MM.1S (cell line): Measurements from ENCODE around the gene PRKG1.

Source experiments
- EZH2 ChIP-seq: fragments of 300-600 bp; sonication (generic); optimal IDR thresholded peaks from 2 replicates; pipeline ENCODE3; 2017; ENCODE audit warnings: low read depth, mild to moderate bottlenecking, antibody characterized with exemption, low read length, mixed read lengths
- EZH2phosphoT487 ChIP-seq: fragments of 300-600 bp; sonication (generic); IDR thresholded peaks from 2 replicates; pipeline ENCODE4 v1.6.1; 2018; ENCODE audit warnings: antibody characterized with exemption, low read length
- TF ChIP-seq, protein P1 (sequence below): fragments of 300-600 bp; sonication (generic); IDR thresholded peaks from 2 replicates; pipeline ENCODE4 v1.5.1; 2016; ENCODE audit warnings: antibody characterized with exemption, low read length, mixed read lengths

DNA sequence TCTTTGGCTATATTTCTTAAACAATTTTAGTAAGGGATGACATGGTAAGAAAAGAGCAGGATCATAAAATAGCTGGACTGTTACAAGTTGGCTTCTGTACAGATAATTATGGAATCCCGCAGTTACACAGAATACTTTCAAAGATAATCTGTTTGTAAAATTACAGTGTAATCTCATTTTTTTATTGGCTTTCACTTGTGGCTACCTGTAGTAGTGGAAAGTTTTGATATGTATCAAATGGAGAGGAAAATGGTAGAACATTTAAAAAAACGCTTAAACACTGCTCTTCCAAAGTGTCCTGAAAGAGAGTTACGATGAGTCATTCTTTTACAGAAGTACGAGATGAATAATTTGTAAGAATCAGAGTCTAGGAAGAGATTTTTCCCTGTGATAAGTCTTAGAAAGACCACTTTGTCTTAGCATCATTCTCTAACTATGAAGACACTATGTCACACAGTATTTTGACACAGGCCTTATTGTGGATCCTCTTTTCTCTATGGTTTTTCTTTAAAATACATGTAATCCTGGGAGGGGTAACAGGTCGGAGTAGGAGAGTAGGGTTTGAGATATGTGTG, 1024.8 kb downstream of the PRKG1 start:
- TF ChIP-seq EZH2: no peak
- TF ChIP-seq, protein P1, sequence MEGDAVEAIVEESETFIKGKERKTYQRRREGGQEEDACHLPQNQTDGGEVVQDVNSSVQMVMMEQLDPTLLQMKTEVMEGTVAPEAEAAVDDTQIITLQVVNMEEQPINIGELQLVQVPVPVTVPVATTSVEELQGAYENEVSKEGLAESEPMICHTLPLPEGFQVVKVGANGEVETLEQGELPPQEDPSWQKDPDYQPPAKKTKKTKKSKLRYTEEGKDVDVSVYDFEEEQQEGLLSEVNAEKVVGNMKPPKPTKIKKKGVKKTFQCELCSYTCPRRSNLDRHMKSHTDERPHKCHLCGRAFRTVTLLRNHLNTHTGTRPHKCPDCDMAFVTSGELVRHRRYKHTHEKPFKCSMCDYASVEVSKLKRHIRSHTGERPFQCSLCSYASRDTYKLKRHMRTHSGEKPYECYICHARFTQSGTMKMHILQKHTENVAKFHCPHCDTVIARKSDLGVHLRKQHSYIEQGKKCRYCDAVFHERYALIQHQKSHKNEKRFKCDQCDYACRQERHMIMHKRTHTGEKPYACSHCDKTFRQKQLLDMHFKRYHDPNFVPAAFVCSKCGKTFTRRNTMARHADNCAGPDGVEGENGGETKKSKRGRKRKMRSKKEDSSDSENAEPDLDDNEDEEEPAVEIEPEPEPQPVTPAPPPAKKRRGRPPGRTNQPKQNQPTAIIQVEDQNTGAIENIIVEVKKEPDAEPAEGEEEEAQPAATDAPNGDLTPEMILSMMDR: no peak
- TF ChIP-seq EZH2phosphoT487: no peak
